Stimulated activated CD4-positive, alpha-beta T cell treated with anti-CD3 and anti-CD28 coated beads, TNF-alpha, amount 100 ng/mL, for 1 hour (primary cell): Measurements from ENCODE around the gene SLN.
"Not testable (repeated sequence)": the region's sequence is repeated elsewhere in the genome, so short reads cannot be mapped to it uniquely, and the experiment has no call there.

Experiments used
- DNase-seq, 3 donors: peaks; one replicate each; pipeline ENCODE4 v3.0.0-alpha.2; 2020; ENCODE audit warnings: low read depth in 3 of 3, low spot score in 1 of 3

Gene SLN

GRCh38 chr11:107711861-107712755 lies at the start of gene SLN:
Gene SLN (minus strand): TSS chr11:107712056.
- no peak for DNase-seq

GRCh38 chr11:107758719-107759355 lies 47.0 kb upstream of the SLN start:
- not testable (repeated sequence) for DNase-seq

GRCh38 chr11:107757661-107758060 lies 45.8 kb upstream of the SLN start:
- no peak for DNase-seq

GRCh38 chr11:107756553-107756952 lies 44.7 kb upstream of the SLN start:
- DNase-seq: no peak

- DNase-seq: no peak
These were observed 41.3 kb upstream of the SLN start for GRCh38 chr11:107752949-107753822.

GRCh38 chr11:107752508-107752907 lies 40.7 kb upstream of the SLN start:
- DNase-seq: no peak

- DNase-seq: no peak
These were observed 39.2 kb upstream of the SLN start for GRCh38 chr11:107751082-107751481.

- DNase-seq: no peak
These were observed 38.5 kb upstream of the SLN start for GRCh38 chr11:107750313-107750712.

GRCh38 chr11:107747622-107748021 lies 35.8 kb upstream of the SLN start:
- no peak for DNase-seq

- DNase-seq: no peak
These were observed 32.9 kb upstream of the SLN start for GRCh38 chr11:107744736-107745135.

- DNase-seq: no peak
These were observed 31.3 kb upstream of the SLN start for GRCh38 chr11:107743191-107743590.

- DNase-seq: no peak
These were observed 29.4 kb upstream of the SLN start for GRCh38 chr11:107741044-107741823.

GRCh38 chr11:107740271-107740670 lies 28.4 kb upstream of the SLN start:
- no peak for DNase-seq

GRCh38 chr11:107736546-107736945 lies 24.7 kb upstream of the SLN start:
- no peak for DNase-seq

- DNase-seq: no peak
These were observed 21.7 kb upstream of the SLN start for GRCh38 chr11:107733518-107733917.

- DNase-seq: no peak
These were observed 20.8 kb upstream of the SLN start for GRCh38 chr11:107732689-107733051.

GRCh38 chr11:107731941-107732688 lies 20.3 kb upstream of the SLN start:
- DNase-seq: no peak

- no peak for DNase-seq
These were observed 10.8 kb upstream of the SLN start for GRCh38 chr11:107722662-107723061.

- no peak for DNase-seq
These were observed 9.4 kb upstream of the SLN start for GRCh38 chr11:107721207-107721606.

GRCh38 chr11:107720303-107720774 lies 8.5 kb upstream of the SLN start:
- DNase-seq: no peak
